Ishikawa (cell line): ENCODE data around the gene SLC9A6.

ENCODE experiments used
- EP300 ChIP-seq: IDR thresholded peaks from 2 replicates; pipeline ENCODE4 v1.6.1; 2012; ENCODE audit warnings: borderline replicate concordance
- MAX ChIP-seq: IDR thresholded peaks from 2 replicates; pipeline ENCODE4 v1.6.1; 2012
- RAD21 ChIP-seq: IDR thresholded peaks from 2 replicates; pipeline ENCODE4 v1.6.1; 2012; ENCODE audit warnings: low read depth
- REST ChIP-seq: IDR thresholded peaks from 2 replicates; pipeline ENCODE4 v1.6.1; 2012; ENCODE audit warnings: low read depth, mild to moderate bottlenecking
- TAF1 ChIP-seq: IDR thresholded peaks from 2 replicates; pipeline ENCODE4 v1.6.1; 2012; ENCODE audit warnings: low read depth, mild to moderate bottlenecking
- YY1 ChIP-seq: IDR thresholded peaks from 2 replicates; pipeline ENCODE4 v1.6.1; 2012; ENCODE audit warnings: low read depth

GRCh38 chrX:135977611-135978010 lies 7.6 kb upstream of the SLC9A6 start:
- TF ChIP-seq YY1 (no peak), RAD21 (no peak), EP300 (no peak), TAF1 (no peak), REST (no peak), MAX (no peak)
